ENCODE results near the gene SUSD6.

- TF ChIP-seq CTCF (IDR thresholded peaks at IDR 0.05) (no peak), USF2 (IDR thresholded peaks at IDR 0.05; ENCODE audit: borderline replicate concordance, low read depth, low read length) (no peak), EP300 (IDR thresholded peaks at IDR 0.05; ENCODE audit: borderline replicate concordance in 1 of 2, low read depth in 1 of 2, low read length in 1 of 2) (peak in 1 of 2 experiments; percentile 68; a peak in 1 of 4 replicates), GATA2 (CRISPR knock-in tag; IDR thresholded peaks at IDR 0.05) (no peak), GABPA (IDR thresholded peaks at IDR 0.05; ENCODE audit: low read depth) (no peak), NFIC (IDR thresholded peaks at IDR 0.05; ENCODE audit: borderline replicate concordance) (peak; percentile 89), TAF1 (IDR thresholded peaks at IDR 0.05; ENCODE audit: borderline replicate concordance, low read depth, low read length) (no peak), MEF2A (IDR thresholded peaks at IDR 0.05; ENCODE audit: borderline replicate concordance, low read depth) (no peak)
- TF ChIP-seq, protein P1, sequence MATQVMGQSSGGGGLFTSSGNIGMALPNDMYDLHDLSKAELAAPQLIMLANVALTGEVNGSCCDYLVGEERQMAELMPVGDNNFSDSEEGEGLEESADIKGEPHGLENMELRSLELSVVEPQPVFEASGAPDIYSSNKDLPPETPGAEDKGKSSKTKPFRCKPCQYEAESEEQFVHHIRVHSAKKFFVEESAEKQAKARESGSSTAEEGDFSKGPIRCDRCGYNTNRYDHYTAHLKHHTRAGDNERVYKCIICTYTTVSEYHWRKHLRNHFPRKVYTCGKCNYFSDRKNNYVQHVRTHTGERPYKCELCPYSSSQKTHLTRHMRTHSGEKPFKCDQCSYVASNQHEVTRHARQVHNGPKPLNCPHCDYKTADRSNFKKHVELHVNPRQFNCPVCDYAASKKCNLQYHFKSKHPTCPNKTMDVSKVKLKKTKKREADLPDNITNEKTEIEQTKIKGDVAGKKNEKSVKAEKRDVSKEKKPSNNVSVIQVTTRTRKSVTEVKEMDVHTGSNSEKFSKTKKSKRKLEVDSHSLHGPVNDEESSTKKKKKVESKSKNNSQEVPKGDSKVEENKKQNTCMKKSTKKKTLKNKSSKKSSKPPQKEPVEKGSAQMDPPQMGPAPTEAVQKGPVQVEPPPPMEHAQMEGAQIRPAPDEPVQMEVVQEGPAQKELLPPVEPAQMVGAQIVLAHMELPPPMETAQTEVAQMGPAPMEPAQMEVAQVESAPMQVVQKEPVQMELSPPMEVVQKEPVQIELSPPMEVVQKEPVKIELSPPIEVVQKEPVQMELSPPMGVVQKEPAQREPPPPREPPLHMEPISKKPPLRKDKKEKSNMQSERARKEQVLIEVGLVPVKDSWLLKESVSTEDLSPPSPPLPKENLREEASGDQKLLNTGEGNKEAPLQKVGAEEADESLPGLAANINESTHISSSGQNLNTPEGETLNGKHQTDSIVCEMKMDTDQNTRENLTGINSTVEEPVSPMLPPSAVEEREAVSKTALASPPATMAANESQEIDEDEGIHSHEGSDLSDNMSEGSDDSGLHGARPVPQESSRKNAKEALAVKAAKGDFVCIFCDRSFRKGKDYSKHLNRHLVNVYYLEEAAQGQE (IDR thresholded peaks at IDR 0.05; ENCODE audit: low read depth, low read length): no peak
Measured at GRCh38 chr14:69715725-69716477, 104.5 kb downstream of the SUSD6 start.
